BE2C (cell line): ENCODE results near the gene MRPS2.

ENCODE experiments used
- DNase-seq: peaks from one replicate; pipeline ENCODE4 v3.0.0-alpha.2; 2020
- H3K27me3 ChIP-seq: fragments of 250-450 bp; sonication (Bioruptor Pico); 2 replicates; pipeline ENCODE4 v1.5.1; 2020; ENCODE audit warnings: mild to moderate bottlenecking
- H3K36me3 ChIP-seq: fragments of 250-450 bp; sonication (Bioruptor Pico); 2 replicates; pipeline ENCODE4 v1.5.1; 2020; ENCODE audit warnings: mild to moderate bottlenecking
- H3K4me1 ChIP-seq: fragments of 250-450 bp; sonication (Bioruptor Pico); 2 replicates; pipeline ENCODE4 v1.5.1; 2020
- H3K4me3 ChIP-seq: 2 replicates; pipeline ENCODE4 v1.5.1; 2011; ENCODE audit warnings: low read depth, low read length
- H3K9me3 ChIP-seq: fragments of 250-450 bp; sonication (Bioruptor Pico); 2 replicates; pipeline ENCODE4 v1.5.1; 2020
- CTCF ChIP-seq: IDR thresholded peaks from 2 replicates; pipeline ENCODE4 v1.5.1; 2012; ENCODE audit warnings: mild to moderate bottlenecking, low read depth, low read length

MRPS2 gene

GRCh38 chr9:135522931-135523330 is 22.4 kb downstream of the MRPS2 start:
- no peaks in the 10 kb centered on the region for H3K9me3 ChIP-seq
- no peak for DNase-seq
- H3K4me3 ChIP-seq, result no peak overlapping the region
- no peaks in the 10 kb centered on the region for H3K27me3 ChIP-seq
- H3K36me3 ChIP-seq, result no peaks in the 10 kb centered on the region
- no peak for TF ChIP-seq CTCF
- H3K4me1 ChIP-seq, result no peaks in the 10 kb centered on the region; the same call in 1 of the 2 replicates

GRCh38 chr9:135523521-135524129 is 23.1 kb downstream of the MRPS2 start:
- Histone ChIP-seq H3K4me3 (no peak overlapping the region), H3K36me3 (no peaks in the 10 kb centered on the region), H3K9me3 (no peaks in the 10 kb centered on the region), H3K27me3 (no peaks in the 10 kb centered on the region), H3K4me1 (no peaks in the 10 kb centered on the region; the same call in 1 of the 2 replicates)
- TF ChIP-seq CTCF, result no peak; the same call in 1 of the 2 replicates
- DNase-seq, result no peak

DNA sequence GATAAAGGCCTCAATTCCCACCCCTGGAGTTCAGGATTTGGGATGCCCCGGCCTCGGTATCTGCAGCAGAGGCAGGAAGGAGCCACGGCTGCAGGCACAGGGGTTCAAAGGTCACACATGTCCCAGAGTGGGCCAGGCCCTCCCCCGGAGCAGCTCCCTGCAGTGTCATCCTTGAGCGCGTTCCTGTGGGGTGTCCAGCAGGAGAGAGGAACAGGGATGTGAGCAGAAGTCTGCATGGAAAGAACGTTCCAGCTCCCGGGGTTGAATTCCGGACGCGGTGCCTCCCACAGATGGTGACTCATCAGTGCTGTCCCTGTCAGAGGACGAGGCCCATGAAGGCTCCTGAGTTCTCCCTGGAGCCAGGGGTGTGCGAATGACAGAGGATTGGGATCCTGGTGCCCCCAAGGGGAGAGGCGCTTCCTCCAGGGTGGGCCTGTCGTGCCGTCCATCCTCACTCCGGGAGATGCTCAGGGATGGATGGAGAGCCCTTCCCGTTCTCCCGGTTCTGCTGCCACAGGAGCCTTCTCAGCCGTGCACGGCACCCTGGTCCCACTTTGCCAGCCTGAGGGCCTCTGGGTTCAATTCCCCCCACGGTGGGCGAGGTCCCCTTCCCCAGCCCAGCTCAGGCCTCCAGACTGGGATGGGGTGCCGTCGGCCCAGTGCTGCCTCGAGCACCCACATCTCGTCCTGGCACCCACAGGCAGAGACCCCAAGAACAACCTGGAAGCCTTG is 23.8 kb downstream of the MRPS2 start:
- no peak for DNase-seq
- TF ChIP-seq CTCF, result no peak
- H3K4me1 ChIP-seq, result no peaks in the 10 kb centered on the region; the same call in 1 of the 2 replicates
- H3K36me3 ChIP-seq, result no peaks in the 10 kb centered on the region
- no peaks in the 10 kb centered on the region for H3K27me3 ChIP-seq
- no peak overlapping the region for H3K4me3 ChIP-seq
- no peaks in the 10 kb centered on the region for H3K9me3 ChIP-seq

DNA sequence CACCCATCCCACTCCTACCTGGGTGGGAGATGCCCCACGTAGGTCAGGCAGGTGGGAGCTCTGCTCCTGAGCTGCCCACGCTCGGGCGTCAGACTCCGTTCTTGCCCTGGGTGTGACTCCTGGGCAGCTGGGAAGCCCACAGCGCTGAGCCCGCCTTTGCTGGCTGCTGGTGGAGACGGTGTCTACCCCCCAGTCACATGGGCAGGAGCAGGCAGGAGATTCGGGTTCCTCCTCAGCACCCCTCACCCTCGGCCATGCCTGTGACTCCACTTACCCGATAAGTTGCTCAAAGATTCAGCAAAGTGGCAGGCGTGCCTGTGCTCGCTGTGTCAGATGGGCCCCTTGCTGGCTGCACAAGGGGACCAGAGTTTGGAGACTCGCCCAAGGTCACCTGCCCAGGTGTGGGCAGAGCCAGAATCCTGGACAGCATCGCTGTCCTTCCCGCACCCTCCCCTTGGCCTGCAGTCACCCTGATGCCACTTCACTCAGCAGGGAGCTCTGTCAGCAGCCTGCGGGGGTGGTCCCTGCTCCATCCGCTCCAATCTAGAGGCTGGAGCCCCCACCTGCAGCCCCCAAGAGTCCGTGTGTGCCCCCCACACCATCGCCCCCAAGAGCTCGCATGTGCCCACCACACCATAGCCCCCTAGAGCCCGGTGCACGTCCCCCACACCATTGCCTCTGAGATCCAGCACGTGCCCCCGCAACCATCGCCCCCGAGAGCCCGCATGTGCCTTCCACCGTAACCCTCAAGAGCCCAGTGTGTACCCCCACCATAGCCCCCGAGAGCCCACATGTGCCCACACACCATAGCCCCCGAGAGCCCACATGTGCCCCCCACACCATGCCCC is 25.0 kb downstream of the MRPS2 start:
- TF ChIP-seq CTCF, result no peak
- H3K36me3 ChIP-seq, result no peaks in the 10 kb centered on the region
- no peaks in the 10 kb centered on the region for H3K27me3 ChIP-seq
- H3K9me3 ChIP-seq, result no peaks in the 10 kb centered on the region
- DNase-seq, result no peak
- no peak overlapping the region for H3K4me3 ChIP-seq
- no peaks in the 10 kb centered on the region; the same call in 1 of the 2 replicates for H3K4me1 ChIP-seq

DNA sequence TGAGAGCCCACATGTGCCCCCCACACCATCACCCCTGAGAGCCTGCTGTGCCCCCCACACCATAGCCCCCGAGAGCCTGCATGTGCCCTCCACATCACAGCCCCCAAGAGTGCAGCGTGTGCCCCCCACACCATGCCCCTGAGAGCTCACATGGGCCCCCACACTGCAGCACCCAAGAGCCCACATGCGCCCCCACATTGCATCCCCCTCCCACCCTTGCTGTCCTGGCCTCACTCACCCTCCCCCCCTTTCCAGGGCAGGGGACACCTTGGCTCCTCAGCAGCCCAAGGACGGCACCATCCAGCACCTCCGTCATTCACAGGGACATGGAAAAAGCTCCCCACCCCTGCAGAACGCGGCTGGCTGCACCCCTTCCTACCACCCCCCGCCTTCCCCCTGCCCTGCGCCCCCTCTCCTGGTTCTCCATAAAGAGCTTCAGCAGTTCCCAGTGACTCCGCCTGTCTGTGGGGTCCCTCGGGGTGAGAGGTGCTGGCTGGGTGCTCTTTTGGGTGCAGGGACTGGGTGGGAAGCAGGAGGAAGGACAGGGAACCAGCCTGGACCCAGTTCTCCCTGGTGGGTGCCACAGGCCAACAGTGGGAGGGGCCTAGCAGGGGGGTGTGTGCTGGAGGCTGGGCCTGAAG is 25.7 kb downstream of the MRPS2 start:
- Histone ChIP-seq H3K27me3 (no peaks in the 10 kb centered on the region), H3K36me3 (no peaks in the 10 kb centered on the region), H3K4me3 (no peak overlapping the region), H3K4me1 (no peaks in the 10 kb centered on the region; the same call in 1 of the 2 replicates), H3K9me3 (no peaks in the 10 kb centered on the region)
- TF ChIP-seq CTCF, result no peak
- no peak for DNase-seq
